GM12873 (cell line): ENCODE measurements around the gene AKR1C8.

Experiments
- CTCF ChIP-seq: IDR thresholded peaks from 2 replicates; pipeline ENCODE4 v1.5.1; 2012; ENCODE audit warnings: low read depth, mild to moderate bottlenecking, moderate library complexity, low read length, control low read depth; ENCODE audit not compliant: insufficient read depth; ENCODE audit errors: missing control alignments

The AKR1C8 gene

GRCh38 chr10:5188358-5188757, 3.4 kb upstream of the AKR1C8 start:
- no peak for TF ChIP-seq CTCF

- TF ChIP-seq CTCF = no peak
Observed at GRCh38 chr10:5187867-5188266, 2.9 kb upstream of the AKR1C8 start.

- TF ChIP-seq CTCF = no peak
Observed at GRCh38 chr10:5183923-5184322, 1.0 kb downstream of the AKR1C8 start.

- TF ChIP-seq CTCF = no peak
Observed at GRCh38 chr10:5168897-5169420, 16.0 kb downstream of the AKR1C8 start.

- TF ChIP-seq CTCF = no peak
Observed at GRCh38 chr10:5165738-5166137, 19.2 kb downstream of the AKR1C8 start.

- TF ChIP-seq CTCF = no peak
Observed at GRCh38 chr10:5163487-5163886, 21.5 kb downstream of the AKR1C8 start.

GRCh38 chr10:5159126-5159525, 25.8 kb downstream of the AKR1C8 start:
- TF ChIP-seq CTCF = no peak
